T-cell (primary cell): ENCODE results near the gene SEL1L2. TPM values are rescaled to one million over a fixed set of nuclear protein-coding genes. Genes with fewer than 3 reads are reported as not detected.

Source experiments
- ATAC-seq, 4 experiments: fragments of 200-7000 bp in 3 of 4; fragments of 150-1000 bp in 1 of 4; cut with Tn5 transposase; replicated peaks in 1 of 4; 1 replicate in 3 of 4; 2 replicates in 1 of 4; pipeline ENCODE4 v1.10.0; 2021; ENCODE audit warnings: moderate library complexity in 3 of 4, mild to moderate bottlenecking in 2 of 4, moderate number of reproducible peaks in 1 of 4
- CTCF ChIA-PET, 2 donors: fragments of 300-600 bp; sonication (Branson Sonifier 250); formaldehyde crosslinking; loops; one replicate each; lab custom pipeline; 2022; ENCODE audit warnings: antibody characterized with exemption in 2 of 2; lab: Charles Lee
- POLR2A ChIA-PET, 2 donors: fragments of 300-600 bp; sonication (Branson Sonifier 250); formaldehyde crosslinking; loops; one replicate each; lab custom pipeline; 2022; ENCODE audit warnings: antibody characterized with exemption in 2 of 2; lab: Charles Lee
- DNase-seq, 35 experiments: peaks; one replicate each; pipeline versions ENCODE4 v3.0.0 to v3.0.0-alpha.2; 2013 to 2023
- H3K27ac ChIP-seq: one replicate; pipeline ENCODE4 v1.5.1; 2013; ENCODE audit warnings: low read length
- H3K27me3 ChIP-seq, 2 experiments: replicated peaks in 1 of 2; 1 replicate in 1 of 2; 2 replicates in 1 of 2; pipeline versions ENCODE4 v1.6.1 to v1.7.0; 2013; ENCODE audit warnings: low read length in 1 of 2, mixed read lengths in 1 of 2; ENCODE audit not compliant: control insufficient read depth in 2 of 2, insufficient read depth in 2 of 2; ENCODE audit errors: extremely low read depth in 1 of 2
- H3K36me3 ChIP-seq, 2 donors: 1 replicate in 1 of 2; 2 replicates in 1 of 2; pipeline versions ENCODE4 v1.6.1 to v1.7.0; 2013; ENCODE audit warnings: low read length in 1 of 2; ENCODE audit not compliant: control insufficient read depth in 2 of 2, insufficient read depth in 1 of 2; ENCODE audit errors: extremely low read depth in 1 of 2
- H3K4me1 ChIP-seq, 2 experiments: 1 replicate in 1 of 2; 2 replicates in 1 of 2; pipeline versions ENCODE4 v1.6.1 to v1.7.0; 2013; ENCODE audit warnings: low read length in 2 of 2, mixed read lengths in 1 of 2; ENCODE audit not compliant: insufficient read depth in 2 of 2, control insufficient read depth in 1 of 2; ENCODE audit errors: extremely low read depth in 1 of 2
- H3K4me3 ChIP-seq, 2 donors: 1 replicate in 1 of 2; 2 replicates in 1 of 2; pipeline versions ENCODE4 v1.5.1 to v1.7.0; 2013; ENCODE audit warnings: mild to moderate bottlenecking in 2 of 2, low read length in 1 of 2, moderate library complexity in 1 of 2; ENCODE audit not compliant: control insufficient read depth in 1 of 2; ENCODE audit errors: extremely low read depth in 1 of 2
- H3K9me3 ChIP-seq: 2 replicates; pipeline ENCODE4 v1.7.0; 2013
- H3K27ac Mint-ChIP-seq, 2 donors: one replicate each; pipeline ENCODE4 v1.8.0; 2020 to 2021; ENCODE audit warnings: mild to moderate bottlenecking in 2 of 2, mixed read lengths in 2 of 2
- H3K27me3 Mint-ChIP-seq, 2 donors: one replicate each; pipeline ENCODE4 v1.8.0; 2021 to 2022; ENCODE audit warnings: mixed read lengths in 2 of 2
- H3K36me3 Mint-ChIP-seq: one replicate; pipeline ENCODE4 v1.8.0; 2021; ENCODE audit warnings: mixed read lengths
- H3K4me1 Mint-ChIP-seq, 3 donors: one replicate each; pipeline ENCODE4 v1.8.0; 2020 to 2022; ENCODE audit warnings: mixed read lengths in 3 of 3, mild to moderate bottlenecking in 1 of 3
- H3K4me3 Mint-ChIP-seq, 3 donors: one replicate each; pipeline ENCODE4 v1.8.0; 2020 to 2022; ENCODE audit warnings: mild to moderate bottlenecking in 3 of 3, mixed read lengths in 3 of 3, moderate library complexity in 3 of 3
- H3K9me3 Mint-ChIP-seq, 3 donors: one replicate each; pipeline ENCODE4 v1.8.0; 2020 to 2022; ENCODE audit warnings: mixed read lengths in 3 of 3
- WGBS: methylation state at CpG from one replicate; pipeline ENCODE4 v1.1.5; 2013; ENCODE audit warnings: missing lambda C conversion rate; ENCODE audit not compliant: insufficient coverage; 5-methylcytosine and 5-hydroxymethylcytosine counted together
- total RNA-seq, 35 experiments: library from RNA in 6 of 35; stranded (reverse) in 6 of 35; fragments of 120-200 nt in 1 of 35; gene quantifications; one replicate each; pipeline versions ENCODE4 v1.2.1 to v1.2.4 and lab custom pipeline; 2013 to 2026

The SEL1L2 gene
- total RNA-seq, 5 donors from 2014 or later (not counting 1 experiment from before 2014, with no cell fraction given): not detected

- Histone ChIP-seq H3K27ac (no peak overlapping the region), H3K4me3 (no peak overlapping the region), H3K4me1 (no peaks in the 10 kb centered on the region), H3K9me3 (no peaks in the 10 kb centered on the region), H3K36me3 (no peaks in the 10 kb centered on the region), H3K27me3 (peaks cover 0 to 6% of the 10 kb centered on the region in 2 experiments)
- DNase-seq (no peak), ATAC-seq (no peak)
- Mint-ChIP-seq H3K4me1 (no peaks in the 10 kb centered on the region), H3K27ac (no peak overlapping the region), H3K36me3 (no peaks in the 10 kb centered on the region), H3K27me3 (peaks cover 11 to 14% of the 10 kb centered on the region in 2 donors), H3K4me3 (no peak overlapping the region), H3K9me3 (peaks cover 0 to 5% (median 0%) of the 10 kb centered on the region in 3 donors)
- CTCF ChIA-PET: no interaction called here
- 83% methylated on average over 6 of the region's 7 CpGs for WGBS
- POLR2A ChIA-PET: no interaction called here
These were observed 132.5 kb downstream of the SEL1L2 start for GRCh38 chr20:13857961-13858360.

DNA sequence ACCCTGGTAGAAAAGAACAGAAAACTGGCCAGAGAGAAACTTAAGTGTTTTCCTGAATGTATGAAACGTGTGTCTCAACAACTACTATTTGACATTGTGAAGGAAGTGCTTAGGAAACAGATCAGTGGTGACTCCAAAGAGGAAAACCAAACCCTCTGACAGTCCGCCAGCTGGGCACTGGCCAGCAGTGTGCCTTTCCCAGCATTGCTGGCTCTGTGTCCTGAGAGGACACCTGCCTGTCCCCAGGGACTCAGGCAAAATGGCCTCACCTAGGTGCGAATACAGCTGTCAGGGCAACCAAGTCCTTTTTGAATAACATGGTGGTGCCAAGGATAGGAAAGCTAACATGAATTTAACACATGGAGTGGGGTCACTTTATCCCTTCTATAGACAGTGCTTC lies 133.1 kb downstream of the SEL1L2 start:
- Mint-ChIP-seq H3K36me3 (no peaks in the 10 kb centered on the region), H3K4me3 (no peak overlapping the region), H3K27ac (no peak overlapping the region), H3K4me1 (no peaks in the 10 kb centered on the region), H3K9me3 (peaks cover 0 to 5% (median 0%) of the 10 kb centered on the region in 3 donors), H3K27me3 (peaks cover 11 to 16% of the 10 kb centered on the region in 2 donors)
- no peak overlapping the region for H3K27ac ChIP-seq
- CTCF ChIA-PET: no interaction called here
- peaks cover 0 to 6% of the 10 kb centered on the region in 2 experiments for H3K27me3 ChIP-seq
- 33% methylated on average over 1 of the region's 3 CpGs for WGBS
- POLR2A ChIA-PET: no interaction called here
- ATAC-seq (no peak), DNase-seq (no peak)
- H3K36me3 ChIP-seq: no peaks in the 10 kb centered on the region
- no peak overlapping the region for H3K4me3 ChIP-seq
- no peaks in the 10 kb centered on the region for H3K4me1 ChIP-seq
- H3K9me3 ChIP-seq: no peaks in the 10 kb centered on the region

DNA sequence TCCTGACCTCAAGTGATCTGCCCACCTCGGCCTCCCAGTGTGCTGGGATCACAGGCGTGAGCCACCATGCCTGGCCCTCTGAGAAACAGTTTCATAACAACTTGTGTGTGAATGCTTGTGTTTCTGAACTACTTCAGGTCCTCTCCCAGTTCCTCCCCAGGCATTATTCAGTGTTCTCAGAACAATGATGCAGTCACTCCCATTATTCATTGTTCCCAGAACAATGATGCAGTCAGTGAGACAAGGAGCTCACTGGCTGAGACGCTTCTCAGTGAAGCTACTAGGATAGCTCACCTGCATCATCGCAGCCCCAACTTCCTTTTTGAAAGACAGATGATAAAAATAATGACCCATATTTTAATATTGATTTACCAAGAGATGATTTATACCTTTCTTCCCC lies 134.1 kb downstream of the SEL1L2 start:
- H3K4me1 Mint-ChIP-seq: no peaks in the 10 kb centered on the region
- ATAC-seq: no peak
- H3K27me3 Mint-ChIP-seq: peaks cover 5 to 10% of the 10 kb centered on the region in 2 donors
- no peak for DNase-seq
- Histone ChIP-seq H3K27me3 (peaks cover 0 to 6% of the 10 kb centered on the region in 2 experiments), H3K27ac (no peak overlapping the region), H3K36me3 (no peaks in the 10 kb centered on the region), H3K9me3 (no peaks in the 10 kb centered on the region), H3K4me3 (no peak overlapping the region), H3K4me1 (no peaks in the 10 kb centered on the region)
- 80% methylated on average over 1 of the region's 4 CpGs for WGBS
- H3K36me3 Mint-ChIP-seq: no peaks in the 10 kb centered on the region
- H3K9me3 Mint-ChIP-seq: peaks cover 0 to 5% (median 0%) of the 10 kb centered on the region in 3 donors
- CTCF ChIA-PET: interaction anchor here in 1 of 2 donors (0.5 kb wide), 1 partner anchor 109 kb away, joined by 3 read pairs; no protein-coding TSS in a partner anchor
- no peak overlapping the region for H3K27ac Mint-ChIP-seq
- no peak overlapping the region for H3K4me3 Mint-ChIP-seq
- POLR2A ChIA-PET: no interaction called here

GRCh38 chr20:13855613-13856012 lies 134.8 kb downstream of the SEL1L2 start:
- Mint-ChIP-seq H3K4me1 (no peaks in the 10 kb centered on the region), H3K27ac (no peak overlapping the region), H3K36me3 (no peaks in the 10 kb centered on the region), H3K27me3 (peaks cover 5 to 10% of the 10 kb centered on the region in 2 donors), H3K9me3 (peaks cover 0 to 2% (median 0%) of the 10 kb centered on the region in 3 donors), H3K4me3 (no peak overlapping the region)
- Histone ChIP-seq H3K36me3 (no peaks in the 10 kb centered on the region), H3K4me3 (no peak overlapping the region), H3K27ac (no peak overlapping the region), H3K4me1 (no peaks in the 10 kb centered on the region), H3K27me3 (peaks cover 0 to 9% of the 10 kb centered on the region in 2 experiments), H3K9me3 (no peaks in the 10 kb centered on the region)
- DNase-seq (no peak), ATAC-seq (no peak)
- CTCF ChIA-PET: no interaction called here
- no CpG with 5 or more reads among the region's 4 CpGs for WGBS
- POLR2A ChIA-PET: no interaction called here

DNA sequence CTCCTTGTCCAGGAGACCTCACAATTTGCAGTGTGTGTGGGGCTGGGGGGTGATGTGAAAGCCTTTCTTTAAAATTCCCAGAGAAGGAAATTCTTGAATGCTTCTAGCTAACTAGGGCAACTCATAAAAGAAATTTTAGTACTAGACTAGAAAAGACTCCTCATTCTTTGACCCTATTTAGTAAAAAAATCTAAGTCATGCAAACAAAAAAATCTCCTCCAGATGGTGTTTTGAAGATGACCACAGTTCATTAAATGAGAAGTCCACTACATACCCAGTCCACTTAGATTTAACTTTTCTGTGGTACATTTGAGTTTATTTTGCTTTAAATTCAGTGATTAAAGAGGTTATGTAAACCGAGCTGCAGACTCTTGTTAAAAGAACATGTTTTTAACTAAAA lies 138.1 kb downstream of the SEL1L2 start:
- Histone ChIP-seq H3K27ac (no peak overlapping the region), H3K4me3 (no peak overlapping the region), H3K27me3 (peaks cover 0 to 6% of the 10 kb centered on the region in 2 experiments), H3K4me1 (no peaks in the 10 kb centered on the region), H3K36me3 (no peaks in the 10 kb centered on the region), H3K9me3 (no peaks in the 10 kb centered on the region)
- CTCF ChIA-PET: no interaction called here
- no peak for ATAC-seq
- Mint-ChIP-seq H3K27me3 (peaks cover 10 to 15% of the 10 kb centered on the region in 2 donors), H3K27ac (no peak overlapping the region), H3K9me3 (peaks cover 0 to 3% (median 0%) of the 10 kb centered on the region in 3 donors), H3K4me3 (no peak overlapping the region), H3K36me3 (no peaks in the 10 kb centered on the region), H3K4me1 (no peaks in the 10 kb centered on the region)
- WGBS: no CpG with 5 or more reads among the region's 1 CpG
- no peak for DNase-seq
- POLR2A ChIA-PET: no interaction called here

GRCh38 chr20:13851279-13851678 lies 139.1 kb downstream of the SEL1L2 start:
- no CpG with 5 or more reads among the region's 2 CpGs for WGBS
- POLR2A ChIA-PET: no interaction called here

More at GRCh38 chr20:13851279-13851678, 139.1 kb downstream of the SEL1L2 start:
- no peak for DNase-seq
- peaks cover 0 to 6% of the 10 kb centered on the region in 2 experiments for H3K27me3 ChIP-seq
- no peaks in the 10 kb centered on the region for H3K36me3 ChIP-seq
- H3K4me3 ChIP-seq: no peak overlapping the region
- Mint-ChIP-seq H3K36me3 (no peaks in the 10 kb centered on the region), H3K27ac (no peak overlapping the region), H3K27me3 (peaks cover 11 to 13% of the 10 kb centered on the region in 2 donors), H3K4me3 (no peak overlapping the region), H3K9me3 (peaks cover 0 to 3% (median 0%) of the 10 kb centered on the region in 3 donors), H3K4me1 (no peaks in the 10 kb centered on the region)
- no peak overlapping the region for H3K27ac ChIP-seq
- no peaks in the 10 kb centered on the region for H3K4me1 ChIP-seq
- no peaks in the 10 kb centered on the region for H3K9me3 ChIP-seq
- CTCF ChIA-PET: interaction anchor here in 1 of 2 donors (0.7 kb wide), 1 partner anchor 41 kb away, joined by 3 read pairs; no protein-coding TSS in a partner anchor
- ATAC-seq: no peak
